Fibroblast of villous mesenchyme (primary cell): ENCODE measurements around the gene PC. TPM values are rescaled to one million over a fixed set of nuclear protein-coding genes. Genes with fewer than 3 reads are reported as not detected.

ENCODE experiments used
- DNase-seq: peaks from one replicate; pipeline ENCODE4 v3.0.0-alpha.2; 2010; ENCODE audit warnings: low read depth
- H3K4me3 ChIP-seq: 2 replicates; pipeline ENCODE4 v1.5.1; 2011; ENCODE audit warnings: low read depth, mild to moderate bottlenecking, low read length
- total RNA-seq: library from RNA; depleted of rRNA; stranded (reverse); fragments of >200 nt; gene quantifications from 2 replicates; pipeline ENCODE4 v1.2.3, GENCODE V29; 2012
- TF ChIP-seq, protein P1 (sequence below): IDR thresholded peaks from 2 replicates; pipeline ENCODE4 v1.5.1; 2012; ENCODE audit warnings: low read depth, mild to moderate bottlenecking, low read length; ENCODE audit not compliant: insufficient read depth

Gene PC
- total RNA-seq, 1 donor = 11.7 TPM

GRCh38 chr11:66894141-66894540 lies 64.0 kb downstream of the PC start:
- DNase-seq = no peak
- TF ChIP-seq, protein P1, sequence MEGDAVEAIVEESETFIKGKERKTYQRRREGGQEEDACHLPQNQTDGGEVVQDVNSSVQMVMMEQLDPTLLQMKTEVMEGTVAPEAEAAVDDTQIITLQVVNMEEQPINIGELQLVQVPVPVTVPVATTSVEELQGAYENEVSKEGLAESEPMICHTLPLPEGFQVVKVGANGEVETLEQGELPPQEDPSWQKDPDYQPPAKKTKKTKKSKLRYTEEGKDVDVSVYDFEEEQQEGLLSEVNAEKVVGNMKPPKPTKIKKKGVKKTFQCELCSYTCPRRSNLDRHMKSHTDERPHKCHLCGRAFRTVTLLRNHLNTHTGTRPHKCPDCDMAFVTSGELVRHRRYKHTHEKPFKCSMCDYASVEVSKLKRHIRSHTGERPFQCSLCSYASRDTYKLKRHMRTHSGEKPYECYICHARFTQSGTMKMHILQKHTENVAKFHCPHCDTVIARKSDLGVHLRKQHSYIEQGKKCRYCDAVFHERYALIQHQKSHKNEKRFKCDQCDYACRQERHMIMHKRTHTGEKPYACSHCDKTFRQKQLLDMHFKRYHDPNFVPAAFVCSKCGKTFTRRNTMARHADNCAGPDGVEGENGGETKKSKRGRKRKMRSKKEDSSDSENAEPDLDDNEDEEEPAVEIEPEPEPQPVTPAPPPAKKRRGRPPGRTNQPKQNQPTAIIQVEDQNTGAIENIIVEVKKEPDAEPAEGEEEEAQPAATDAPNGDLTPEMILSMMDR = no peak
- no peak overlapping the region for H3K4me3 ChIP-seq

- no peak overlapping the region for H3K4me3 ChIP-seq
- TF ChIP-seq, protein P1 = no peak
- no peak for DNase-seq
Measured at GRCh38 chr11:66892911-66893310, 65.3 kb downstream of the PC start.

DNA sequence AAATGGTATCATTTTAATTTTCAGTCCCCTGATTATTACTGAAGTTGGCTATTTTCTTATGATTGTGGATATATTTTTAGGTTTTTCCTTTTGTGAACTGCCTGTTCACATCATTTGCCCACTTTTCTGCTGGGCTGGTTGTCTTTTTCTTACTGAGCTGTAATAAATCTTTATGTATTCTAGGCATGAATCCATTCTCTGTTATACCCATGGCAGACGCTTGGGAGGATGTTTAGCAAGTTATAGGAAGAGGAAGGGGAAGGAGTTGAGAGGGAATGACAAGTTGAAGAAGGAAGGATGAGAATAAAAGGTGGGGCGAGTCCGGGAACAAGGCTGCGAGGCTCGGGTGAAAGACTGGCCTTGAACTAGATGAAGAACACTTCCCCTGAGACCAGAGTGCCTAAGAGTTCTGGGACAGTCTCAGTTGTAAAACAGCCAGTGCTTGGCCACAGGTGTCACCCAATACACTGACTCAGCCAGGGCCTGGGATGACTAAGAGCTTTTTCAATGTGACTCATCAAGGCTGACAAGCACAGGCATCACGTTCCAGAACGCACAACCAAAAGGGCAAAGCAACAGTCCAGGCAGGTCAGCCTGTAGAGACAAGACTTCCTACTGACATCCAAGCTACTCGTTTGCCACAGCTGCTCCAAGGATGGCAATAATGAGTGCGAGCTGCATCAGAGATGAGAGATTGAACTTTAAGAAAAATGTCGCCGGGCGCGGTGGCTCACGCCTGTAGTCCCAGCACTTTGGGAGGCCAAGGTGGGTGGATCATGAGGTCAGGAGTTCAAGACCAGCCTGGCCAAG lies 66.1 kb downstream of the PC start:
- DNase-seq = peak; percentile 93
- TF ChIP-seq, protein P1 = no peak
- no peak overlapping the region for H3K4me3 ChIP-seq

- TF ChIP-seq, protein P1 = no peak
- H3K4me3 ChIP-seq = no peak overlapping the region
- peak; percentile 65 for DNase-seq
Measured at GRCh38 chr11:66889960-66890359, 68.2 kb downstream of the PC start.

DNA sequence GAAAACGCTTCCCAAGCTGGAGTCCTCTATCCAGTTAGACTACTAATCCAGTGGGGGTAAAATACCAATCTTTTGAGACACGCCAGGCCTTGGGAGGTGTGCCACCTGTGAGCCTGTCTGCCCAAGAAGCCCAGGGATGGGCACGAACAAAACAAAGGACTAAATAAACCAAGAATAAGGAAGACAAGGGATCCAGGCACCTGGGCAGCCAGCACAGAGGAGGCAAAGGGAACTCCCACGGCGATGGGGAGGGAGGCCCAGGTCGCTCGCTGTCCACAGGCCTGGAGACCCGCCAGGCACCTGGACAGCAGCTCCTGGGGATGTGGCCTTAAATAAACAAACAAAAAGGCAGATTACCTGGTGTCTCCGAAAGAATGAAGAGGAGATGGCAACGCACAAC lies 69.9 kb downstream of the PC start:
- TF ChIP-seq, protein P1 = no peak
- no peak for DNase-seq
- no peak overlapping the region for H3K4me3 ChIP-seq

- TF ChIP-seq, protein P1 = no peak
- H3K4me3 ChIP-seq = no peak overlapping the region
- no peak for DNase-seq
Measured at GRCh38 chr11:66887526-66887925, 70.7 kb downstream of the PC start.
